GM23248 (cell line): ENCODE measurements around the gene FAM136A. TPM values are rescaled to one million over a fixed set of nuclear protein-coding genes. Genes with fewer than 3 reads are reported as not detected.
"Not testable (repeated sequence)": the region's sequence is repeated elsewhere in the genome, so short reads cannot be mapped to it uniquely, and the experiment has no call there.

Experiments used
- DNase-seq: peaks from one replicate; pipeline ENCODE4 v3.0.0-alpha.2; 2015
- H2AFZ ChIP-seq: fragments of 200-600 bp; sonication (generic); 2 replicates; pipeline ENCODE4 v1.6.1; 2016; ENCODE audit warnings: antibody characterized with exemption
- H3F3A ChIP-seq: fragments of 200-600 bp; sonication (generic); 2 replicates; pipeline ENCODE4 v1.6.1; 2016; ENCODE audit warnings: mild to moderate bottlenecking, antibody characterized with exemption, mixed run types; ENCODE audit not compliant: insufficient read depth
- H3K27ac ChIP-seq: fragments of 200-600 bp; sonication (generic); 2 replicates; pipeline ENCODE4 v1.5.1; 2016; ENCODE audit warnings: mild to moderate bottlenecking
- H3K27me3 ChIP-seq: fragments of 200-600 bp; sonication (generic); replicated peaks from 2 replicates; pipeline ENCODE4 v1.6.1; 2016; ENCODE audit warnings: mild to moderate bottlenecking; ENCODE audit not compliant: insufficient read depth
- H3K36me3 ChIP-seq: fragments of 200-600 bp; sonication (generic); 2 replicates; pipeline ENCODE4 v1.6.1; 2016; ENCODE audit warnings: low read depth, mild to moderate bottlenecking
- H3K4me1 ChIP-seq: fragments of 200-600 bp; sonication (generic); 2 replicates; pipeline ENCODE4 v1.6.1; 2016; ENCODE audit warnings: mild to moderate bottlenecking; ENCODE audit not compliant: insufficient read depth
- H3K4me2 ChIP-seq: fragments of 200-600 bp; sonication (generic); one replicate; pipeline ENCODE4 v1.6.1; 2016; ENCODE audit warnings: mild to moderate bottlenecking; ENCODE audit not compliant: unreplicated experiment
- H3K4me3 ChIP-seq: fragments of 200-600 bp; sonication (generic); 2 replicates; pipeline ENCODE4 v1.5.1; 2016; ENCODE audit warnings: mild to moderate bottlenecking
- H3K79me2 ChIP-seq: fragments of 200-600 bp; sonication (generic); 2 replicates; pipeline ENCODE4 v1.6.1; 2016; ENCODE audit warnings: mild to moderate bottlenecking; ENCODE audit not compliant: insufficient read depth
- H3K9ac ChIP-seq: fragments of 200-600 bp; sonication (generic); 2 replicates; pipeline ENCODE4 v1.6.1; 2016; ENCODE audit warnings: mild to moderate bottlenecking
- H3K9me2 ChIP-seq: fragments of 200-600 bp; sonication (generic); 2 replicates; pipeline ENCODE4 v1.6.1; 2016; ENCODE audit warnings: mixed run types, mild to moderate bottlenecking, moderate library complexity; ENCODE audit not compliant: insufficient read depth
- H3K9me3 ChIP-seq: fragments of 200-600 bp; sonication (generic); one replicate; pipeline ENCODE4 v1.6.1; 2017; ENCODE audit warnings: low read depth
- H4K20me1 ChIP-seq: fragments of 200-600 bp; sonication (generic); 2 replicates; pipeline ENCODE4 v1.6.0; 2016; ENCODE audit not compliant: insufficient read depth
- EZH2 ChIP-seq: fragments of 200-600 bp; sonication (generic); IDR thresholded peaks from 2 replicates; pipeline ENCODE4 v1.6.1; 2018; ENCODE audit warnings: antibody characterized with exemption, mild to moderate bottlenecking; ENCODE audit not compliant: insufficient read depth, poor library complexity, severe bottlenecking
- EZH2phosphoT487 ChIP-seq: fragments of 200-600 bp; sonication (generic); IDR thresholded peaks from 2 replicates; pipeline ENCODE4 v1.6.1; 2018; ENCODE audit warnings: antibody characterized with exemption, moderate library complexity, mild to moderate bottlenecking, low read depth; ENCODE audit not compliant: insufficient read depth
- WGBS, 2 experiments: methylation state at CpG; one replicate each; pipeline ENCODE4 v1.1.6; 2015 to 2017; ENCODE audit warnings: low lambda C conversion rate in 2 of 2, low coverage in 1 of 2; ENCODE audit errors: missing lambda C conversion rate in 2 of 2; 5-methylcytosine and 5-hydroxymethylcytosine counted together
- in situ Hi-C: fragments of 300-500 bp; cut with MboI; formaldehyde crosslinking; loops from 2 replicates; pipeline ENCODE4 v1.15.0; 2020
- polyA plus RNA-seq: library from polyadenylated mRNA; unstranded; fragments of >200 nt; fragmentation: Nextera tagmentation; extraction: Ambion mirVana; gene quantifications from 2 replicates; pipeline ENCODE4 v1.2.1, GENCODE V29; 2016
- total RNA-seq: library from RNA; depleted of rRNA; stranded (reverse); fragments of >200 nt; shearing (Covaris generic); gene quantifications from 2 replicates; pipeline ENCODE4 v1.2.3, GENCODE V29; 2014

The FAM136A gene
- total and polyA plus RNA-seq, 2 experiments from 2014 or later: 44.2 to 53.4 TPM

DNA sequence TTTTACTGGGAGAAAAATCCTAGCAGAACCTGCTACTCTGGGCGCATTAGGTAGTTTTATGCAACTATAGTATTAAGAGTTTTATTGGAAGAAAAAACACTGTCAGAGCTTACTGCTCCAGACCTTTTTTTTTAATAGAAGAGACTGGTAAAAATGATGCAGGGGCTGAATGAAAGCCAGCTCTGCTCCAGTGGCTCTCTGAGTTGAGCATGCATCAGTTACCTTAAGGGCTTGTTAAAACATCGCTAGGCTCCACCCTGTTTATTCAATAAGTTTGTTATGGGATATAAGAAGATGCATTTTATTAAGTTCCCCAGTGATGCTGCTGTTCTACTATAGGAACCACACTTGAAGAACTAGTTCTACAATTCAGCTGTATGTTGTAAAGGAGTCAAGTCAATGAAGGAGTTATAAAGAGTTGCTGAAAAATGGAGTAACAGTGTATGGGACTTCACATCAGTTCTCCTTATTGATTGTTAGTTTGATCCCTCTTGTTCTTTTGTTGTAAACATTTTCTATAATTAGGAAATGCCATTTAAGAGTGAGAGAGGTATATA is 21.5 kb downstream of the FAM136A start:
- in situ Hi-C loops: no loop called here
- H3K4me3 ChIP-seq: no peak overlapping the region
- H3K27ac ChIP-seq: no peak overlapping the region
- H3K36me3 ChIP-seq: peaks cover 50% of the 10 kb centered on the region
- no peak for TF ChIP-seq EZH2
- TF ChIP-seq EZH2phosphoT487: no peak
- no peak overlapping the region for H2AFZ ChIP-seq
- peaks cover 32% of the 10 kb centered on the region for H3K79me2 ChIP-seq
- H3K4me1 ChIP-seq: 0 out of 2 replicates have a peak, but pooled peaks cover 6% of the 10 kb centered on the region
- 92 to 95% methylated on average over 2 of the region's 2 CpGs for WGBS, 2 experiments
- H3K9me3 ChIP-seq: no peaks in the 10 kb centered on the region
- H3F3A ChIP-seq: peaks cover 43% of the 10 kb centered on the region
- no peak overlapping the region for H3K4me2 ChIP-seq
- no peaks in the 10 kb centered on the region for H3K9me2 ChIP-seq
- H3K9ac ChIP-seq: no peak overlapping the region
- no peaks in the 10 kb centered on the region for H4K20me1 ChIP-seq
- DNase-seq: no peak
- no peaks in the 10 kb centered on the region for H3K27me3 ChIP-seq

DNA sequence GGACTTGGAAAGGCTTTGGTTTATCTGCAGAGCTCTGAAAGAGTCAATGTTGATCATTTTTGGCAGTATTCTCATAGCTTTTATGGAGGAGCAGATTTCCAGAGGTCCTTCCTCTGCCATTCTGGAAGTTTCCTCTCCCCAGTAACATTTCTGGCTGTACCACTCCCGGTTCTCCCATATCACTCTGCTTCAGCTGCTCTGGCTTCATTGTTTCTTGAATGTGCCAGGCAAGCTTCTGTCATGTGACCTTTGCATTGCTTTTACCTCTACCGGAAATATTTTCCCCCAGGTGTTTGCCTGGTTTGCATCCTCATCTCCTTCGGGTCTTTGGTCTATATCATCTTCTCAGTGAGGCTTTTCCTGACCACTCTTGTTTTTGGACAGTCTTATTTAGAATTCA is 31.5 kb downstream of the FAM136A start:
- no peaks in the 10 kb centered on the region for H3F3A ChIP-seq
- no peak overlapping the region for H3K4me3 ChIP-seq
- no peaks in the 10 kb centered on the region for H3K9me3 ChIP-seq
- H2AFZ ChIP-seq: no peak overlapping the region
- H3K9me2 ChIP-seq: no peaks in the 10 kb centered on the region
- H3K79me2 ChIP-seq: no peaks in the 10 kb centered on the region
- H4K20me1 ChIP-seq: no peaks in the 10 kb centered on the region
- in situ Hi-C loops: loop anchor here (25.0 kb wide), 1 partner anchor 358 kb away; the partner anchor contains the start of gene MXD1
- no peak for TF ChIP-seq EZH2
- no peak for TF ChIP-seq EZH2phosphoT487
- WGBS, 2 experiments: 61 to 69% methylated on average over 3 of the region's 3 CpGs
- H3K9ac ChIP-seq: no peak overlapping the region
- no peaks in the 10 kb centered on the region for H3K4me1 ChIP-seq
- H3K4me2 ChIP-seq: no peak overlapping the region
- H3K36me3 ChIP-seq: peaks cover 7% of the 10 kb centered on the region; the same call in 1 of the 2 replicates
- no peak overlapping the region for H3K27ac ChIP-seq
- H3K27me3 ChIP-seq: no peaks in the 10 kb centered on the region
- DNase-seq: no peak

- H3K36me3 ChIP-seq, H3F3A ChIP-seq, H3K4me3 ChIP-seq, H3K4me1 ChIP-seq, H3K27ac ChIP-seq, H3K9me2 ChIP-seq, H3K27me3 ChIP-seq, H4K20me1 ChIP-seq, H2AFZ ChIP-seq, DNase-seq, H3K9me3 ChIP-seq, H3K79me2 ChIP-seq, H3K9ac ChIP-seq, H3K4me2 ChIP-seq: not testable (repeated sequence)
- in situ Hi-C loops: loop anchor here (25.0 kb wide), 1 partner anchor 357 kb away; the partner anchor contains the start of gene MXD1
- 89 to 91% methylated on average over 15 to 18 of the region's 18 CpGs for WGBS, 2 experiments
Measured at GRCh38 chr2:70269422-70270302, 32.2 kb downstream of the FAM136A start.

- H3K27ac ChIP-seq, H3K36me3 ChIP-seq, H3K79me2 ChIP-seq, H3K9me3 ChIP-seq, H3F3A ChIP-seq, H3K27me3 ChIP-seq, H2AFZ ChIP-seq, H3K4me3 ChIP-seq, H3K4me1 ChIP-seq, H3K9ac ChIP-seq, H4K20me1 ChIP-seq, DNase-seq, H3K4me2 ChIP-seq, H3K9me2 ChIP-seq: not testable (repeated sequence)
- in situ Hi-C loops: loop anchor here (25.0 kb wide), 1 partner anchor 355 kb away; the partner anchor contains the start of gene MXD1
- WGBS, 2 experiments: 96 to 97% methylated on average over 9 to 30 of the region's 30 CpGs
Measured at GRCh38 chr2:70266925-70267324, 34.9 kb downstream of the FAM136A start.
